ENCODE measurements around the gene LYST. TPM values are rescaled to one million over a fixed set of nuclear protein-coding genes. Genes with fewer than 3 reads are reported as not detected.

LYST gene
- total and polyA plus RNA-seq, 2 donors (not counting 1 experiment from before 2014, with no cell fraction given) = 7.5 to 50.2 TPM

- TF ChIP-seq EZH2 (IDR thresholded peaks at IDR 0.05; ENCODE audit: low read length, missing control alignments) (no peak), CTCF (conservative IDR thresholded peaks at IDR 0.05 in 1 of 2, IDR thresholded peaks at IDR 0.05 in 1 of 2; ENCODE audit: low read depth in 1 of 2, low read length in 2 of 2) (no peak)
- DNase-seq (ENCODE audit: low read depth in 2 of 2) = no peak
- Histone ChIP-seq H3K4me1 (ENCODE audit: control insufficient read depth, extremely low read depth, insufficient read depth, low read length) (no peaks in the 10 kb centered on the region), H3K27me3 (ENCODE audit: control insufficient read depth, insufficient read depth, low read length) (no peaks in the 10 kb centered on the region), H3K79me2 (ENCODE audit: control insufficient read depth, insufficient read depth, low read length) (no peaks in the 10 kb centered on the region), H2AFZ (ENCODE audit: low read length) (no peak overlapping the region), H3K9me3 (ENCODE audit: control insufficient read depth, insufficient read depth, low read depth, low read length) (no peaks in the 10 kb centered on the region), H3K4me2 (ENCODE audit: extremely low read depth, insufficient read depth, low read length) (no peak overlapping the region), H3K27ac (ENCODE audit: insufficient read depth, low read length) (no peak overlapping the region), H3K4me3 (replicated peaks in 1 of 4; ENCODE audit: control extremely low read depth in 1 of 4, insufficient read depth in 1 of 4, low read depth in 3 of 4, low read length in 4 of 4) (no peak overlapping the region), H3K9ac (ENCODE audit: insufficient read depth, low read length) (no peak overlapping the region), H3K36me3 (ENCODE audit: control insufficient read depth, insufficient read depth, low read length) (no peaks in the 10 kb centered on the region), H4K20me1 (ENCODE audit: control insufficient read depth, extremely low read depth, insufficient read depth, low read length) (no peaks in the 10 kb centered on the region)
Observed at GRCh38 chr1:235724730-235725129, 142.0 kb downstream of the LYST start.

GRCh38 chr1:235722858-235723257 lies 143.8 kb downstream of the LYST start:
- Histone ChIP-seq H3K36me3 (ENCODE audit: control insufficient read depth, insufficient read depth, low read length) (no peaks in the 10 kb centered on the region), H3K4me3 (replicated peaks in 1 of 4; ENCODE audit: control extremely low read depth in 1 of 4, insufficient read depth in 1 of 4, low read depth in 3 of 4, low read length in 4 of 4) (no peak overlapping the region), H4K20me1 (ENCODE audit: control insufficient read depth, extremely low read depth, insufficient read depth, low read length) (no peaks in the 10 kb centered on the region), H3K27ac (ENCODE audit: insufficient read depth, low read length) (no peak overlapping the region), H2AFZ (ENCODE audit: low read length) (no peak overlapping the region), H3K4me1 (ENCODE audit: control insufficient read depth, extremely low read depth, insufficient read depth, low read length) (no peaks in the 10 kb centered on the region), H3K4me2 (ENCODE audit: extremely low read depth, insufficient read depth, low read length) (no peak overlapping the region), H3K27me3 (ENCODE audit: control insufficient read depth, insufficient read depth, low read length) (no peaks in the 10 kb centered on the region), H3K9me3 (ENCODE audit: control insufficient read depth, insufficient read depth, low read depth, low read length) (no peaks in the 10 kb centered on the region), H3K79me2 (ENCODE audit: control insufficient read depth, insufficient read depth, low read length) (no peaks in the 10 kb centered on the region), H3K9ac (ENCODE audit: insufficient read depth, low read length) (no peak overlapping the region)
- no peak for DNase-seq (ENCODE audit: low read depth in 2 of 2)
- TF ChIP-seq EZH2 (IDR thresholded peaks at IDR 0.05; ENCODE audit: low read length, missing control alignments) (no peak), CTCF (conservative IDR thresholded peaks at IDR 0.05 in 1 of 2, IDR thresholded peaks at IDR 0.05 in 1 of 2; ENCODE audit: low read depth in 1 of 2, low read length in 2 of 2) (no peak)

GRCh38 chr1:235721982-235722381 lies 144.7 kb downstream of the LYST start:
- no peaks in the 10 kb centered on the region for H4K20me1 ChIP-seq (ENCODE audit: control insufficient read depth, extremely low read depth, insufficient read depth, low read length)
- TF ChIP-seq EZH2 (IDR thresholded peaks at IDR 0.05; ENCODE audit: low read length, missing control alignments) (no peak), CTCF (conservative IDR thresholded peaks at IDR 0.05 in 1 of 2, IDR thresholded peaks at IDR 0.05 in 1 of 2; ENCODE audit: low read depth in 1 of 2, low read length in 2 of 2) (no peak)
- H3K36me3 ChIP-seq (ENCODE audit: control insufficient read depth, insufficient read depth, low read length) = no peaks in the 10 kb centered on the region
- no peak overlapping the region for H3K4me2 ChIP-seq (ENCODE audit: extremely low read depth, insufficient read depth, low read length)
- no peak overlapping the region for H3K4me3 ChIP-seq (replicated peaks in 1 of 4; ENCODE audit: control extremely low read depth in 1 of 4, insufficient read depth in 1 of 4, low read depth in 3 of 4, low read length in 4 of 4)
- no peaks in the 10 kb centered on the region for H3K9me3 ChIP-seq (ENCODE audit: control insufficient read depth, insufficient read depth, low read depth, low read length)
- no peaks in the 10 kb centered on the region for H3K27me3 ChIP-seq (ENCODE audit: control insufficient read depth, insufficient read depth, low read length)
- no peaks in the 10 kb centered on the region for H3K4me1 ChIP-seq (ENCODE audit: control insufficient read depth, extremely low read depth, insufficient read depth, low read length)
- no peak overlapping the region for H2AFZ ChIP-seq (ENCODE audit: low read length)
- H3K9ac ChIP-seq (ENCODE audit: insufficient read depth, low read length) = no peak overlapping the region
- H3K79me2 ChIP-seq (ENCODE audit: control insufficient read depth, insufficient read depth, low read length) = no peaks in the 10 kb centered on the region
- no peak overlapping the region for H3K27ac ChIP-seq (ENCODE audit: insufficient read depth, low read length)
- DNase-seq (ENCODE audit: low read depth in 2 of 2) = no peak

Measured in fibroblast of lung (primary cell).